ENCODE data around the gene HAGH. TPM values are rescaled to one million over a fixed set of nuclear protein-coding genes. Genes with fewer than 3 reads are reported as not detected.
"Not testable (repeated sequence)": the region's sequence is repeated elsewhere in the genome, so short reads cannot be mapped to it uniquely, and the experiment has no call there.

Gene HAGH
- total RNA-seq = 10 to 100 TPM; 29.9 to 30.1 TPM

DNA sequence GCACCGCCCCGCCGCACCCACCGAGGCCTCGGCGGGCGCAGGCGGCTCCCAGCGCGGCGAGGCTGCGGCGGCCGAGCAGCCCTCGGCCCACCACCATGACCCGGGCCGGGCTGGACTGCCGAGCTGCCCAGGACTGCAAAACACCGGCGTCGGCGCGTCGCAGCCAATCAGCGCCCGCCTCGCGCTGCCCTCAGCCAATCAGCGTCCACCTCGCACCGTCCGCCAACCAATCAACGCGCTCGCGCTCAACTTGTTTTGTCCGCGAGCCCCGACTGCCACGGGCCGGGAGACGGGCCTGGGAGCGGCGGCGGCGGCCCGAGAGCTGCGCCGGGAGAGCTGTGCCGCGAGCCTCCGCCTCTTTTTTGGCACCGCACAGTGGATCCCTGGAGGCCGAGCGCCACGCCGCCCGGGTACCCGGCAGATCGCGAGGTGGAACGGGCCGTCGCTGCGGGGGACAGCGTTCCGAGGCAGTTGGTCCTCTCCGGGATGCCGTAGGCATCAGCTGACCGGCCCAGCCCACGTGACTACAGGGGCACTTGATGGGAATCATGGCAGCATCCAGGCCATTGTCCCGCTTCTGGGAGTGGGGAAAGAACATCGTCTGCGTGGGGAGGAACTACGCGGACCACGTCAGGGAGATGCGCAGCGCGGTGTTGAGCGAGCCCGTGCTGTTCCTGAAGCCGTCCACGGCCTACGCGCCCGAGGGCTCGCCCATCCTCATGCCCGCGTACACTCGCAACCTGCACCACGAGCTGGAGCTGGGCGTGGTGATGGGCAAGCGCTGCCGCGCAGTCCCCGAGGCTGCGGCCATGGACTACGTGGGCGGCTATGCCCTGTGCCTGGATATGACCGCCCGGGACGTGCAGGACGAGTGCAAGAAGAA is at the start of gene HAGH, which contains the start of gene FAHD1:
Gene HAGH, minus strand, starts transcription at position 135 of the 883 bp plus-strand sequence. Its CDS starts 38 bp downstream, at position 97.
Gene FAHD1, plus strand, starts transcription at position 516 of the 883 bp plus-strand sequence. Its CDS starts 33 bp downstream, at position 549.
- Mint-ChIP-seq H3K27me3 (ENCODE audit: low read depth) (no peaks in the 10 kb centered on the region), H3K9me3 (no peaks in the 10 kb centered on the region), H3K36me3 (ENCODE audit: low read depth) (peaks cover 1% of the 10 kb centered on the region), H3K4me3 (peak within 1 kb of the TSS; percentile 91), H3K27ac (peak within 1 kb of the TSS; percentile 78), H3K4me1 (ENCODE audit: low read depth) (peaks cover 50% of the 10 kb centered on the region)
- intact Hi-C loops (cut with micrococcal nuclease) = loop anchor here (1.0 to 2.0 kb wide), 3 partner anchors 28 to 149 kb away; partner anchors contain the start of genes EME2, JPT2 and MRPS34
- CTCF ChIA-PET = interaction anchor here (0.6 to 1.0 kb wide), 3 partner anchors 11 to 37 kb away, joined by 3 read pairs; no protein-coding TSS in a partner anchor
- DNase-seq = peak; percentile 92

DNA sequence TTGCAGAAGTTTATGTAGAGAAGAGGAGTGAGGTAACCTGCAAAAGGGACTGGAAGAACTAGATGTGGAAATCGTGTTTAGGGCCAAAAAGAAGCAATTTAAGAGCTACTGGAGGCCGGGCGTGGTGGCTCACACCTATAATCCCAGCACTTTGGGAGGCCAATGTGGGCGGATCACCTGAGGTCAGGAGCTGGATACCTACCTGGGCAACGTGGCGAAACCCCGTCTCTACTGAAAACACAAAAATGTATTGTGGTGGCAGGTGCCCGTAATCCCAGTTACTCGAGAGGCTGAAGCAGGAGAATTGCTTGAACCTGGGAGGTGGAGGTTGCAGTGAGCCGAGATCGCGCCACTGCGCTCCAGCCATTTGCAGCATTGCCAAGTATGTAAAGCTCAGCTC is 49.4 kb upstream of the HAGH start:
- CTCF ChIA-PET = interaction anchor here (1.2 kb wide), 1 partner anchor 51 kb away, joined by 3 read pairs; no protein-coding TSS in a partner anchor
- DNase-seq; H3K9me3 Mint-ChIP-seq; H3K4me1 Mint-ChIP-seq (ENCODE audit: low read depth); H3K36me3 Mint-ChIP-seq (ENCODE audit: low read depth); H3K27ac Mint-ChIP-seq; H3K4me3 Mint-ChIP-seq; intact Hi-C loops (cut with micrococcal nuclease): not testable (repeated sequence)
- peaks cover 18% of the 10 kb centered on the region for H3K27me3 Mint-ChIP-seq (ENCODE audit: low read depth)

GRCh38 chr16:1874854-1875253 is 48.2 kb upstream of the HAGH start:
- no peaks in the 10 kb centered on the region for H3K36me3 Mint-ChIP-seq (ENCODE audit: low read depth)
- no peak overlapping the region for H3K4me3 Mint-ChIP-seq
- intact Hi-C loops (cut with micrococcal nuclease) = no loop called here
- CTCF ChIA-PET = interaction anchor here (1.2 kb wide), 1 partner anchor 52 kb away, joined by 3 read pairs; no protein-coding TSS in a partner anchor
- H3K27me3 Mint-ChIP-seq (ENCODE audit: low read depth) = peaks cover 18% of the 10 kb centered on the region
- H3K27ac Mint-ChIP-seq = no peak overlapping the region
- no peaks in the 10 kb centered on the region for H3K9me3 Mint-ChIP-seq
- H3K4me1 Mint-ChIP-seq (ENCODE audit: low read depth) = peaks cover 3% of the 10 kb centered on the region
- no peak for DNase-seq

DNA sequence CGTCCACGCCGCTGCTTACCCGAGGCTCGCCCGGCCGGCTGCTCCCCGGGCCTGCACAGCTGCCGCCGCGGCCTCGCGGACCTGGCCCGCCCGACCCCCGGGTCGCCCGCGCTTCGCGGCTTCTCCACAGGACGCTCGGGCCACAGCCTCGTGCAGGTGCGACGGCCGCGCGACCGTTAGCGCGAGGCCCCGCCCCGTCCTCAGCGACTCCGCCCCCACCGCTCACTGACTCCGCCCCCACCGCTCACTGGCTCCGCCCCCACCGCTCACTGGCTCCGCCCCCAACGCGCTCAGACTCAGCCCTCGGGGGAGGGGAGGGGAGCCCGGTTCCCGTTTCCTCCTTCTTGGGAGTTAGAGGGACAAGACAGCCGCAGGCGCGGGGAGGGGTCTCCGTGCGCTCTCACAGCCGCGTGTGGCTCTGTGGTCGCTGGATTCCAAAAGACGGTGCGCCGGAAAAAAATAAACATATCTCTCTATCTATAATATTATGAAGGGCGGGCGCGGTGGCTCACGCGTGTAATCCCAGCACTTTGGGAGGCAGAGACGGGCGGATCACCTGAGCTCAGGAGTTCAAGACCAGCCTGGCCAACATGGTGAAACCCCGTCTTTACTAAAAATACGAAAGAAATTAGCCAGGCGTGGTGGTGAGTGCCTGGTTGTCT is 45.5 kb upstream of the HAGH start, which contains the start of gene MEIOB:
Gene MEIOB, minus strand, starts transcription at position 191 of the 662 bp plus-strand sequence. CDS start 3,989 bp downstream, outside the sequence.
- CTCF ChIA-PET = interaction anchor here (0.6 to 1.3 kb wide), 2 partner anchors 8 to 57 kb away, joined by 4 read pairs; no protein-coding TSS in a partner anchor
- DNase-seq = peak; percentile 29
- no peaks in the 10 kb centered on the region for H3K9me3 Mint-ChIP-seq
- H3K4me1 Mint-ChIP-seq (ENCODE audit: low read depth) = peaks cover 3% of the 10 kb centered on the region
- peak within 1 kb of the TSS; percentile 62 for H3K4me3 Mint-ChIP-seq
- H3K27me3 Mint-ChIP-seq (ENCODE audit: low read depth) = peaks cover 11% of the 10 kb centered on the region
- H3K36me3 Mint-ChIP-seq (ENCODE audit: low read depth) = no peaks in the 10 kb centered on the region
- no peak within 1 kb of the TSS for H3K27ac Mint-ChIP-seq
- intact Hi-C loops (cut with micrococcal nuclease) = no loop called here

GRCh38 chr16:1870365-1871082 is 43.9 kb upstream of the HAGH start:
- peaks cover 8% of the 10 kb centered on the region for H3K27me3 Mint-ChIP-seq (ENCODE audit: low read depth)
- DNase-seq = no peak
- CTCF ChIA-PET = no interaction called here
- peaks cover 3% of the 10 kb centered on the region for H3K4me1 Mint-ChIP-seq (ENCODE audit: low read depth)
- no peaks in the 10 kb centered on the region for H3K36me3 Mint-ChIP-seq (ENCODE audit: low read depth)
- H3K27ac Mint-ChIP-seq = no peak overlapping the region
- H3K9me3 Mint-ChIP-seq = no peaks in the 10 kb centered on the region
- H3K4me3 Mint-ChIP-seq = no peak overlapping the region
- intact Hi-C loops (cut with micrococcal nuclease) = no loop called here

GRCh38 chr16:1865902-1866690 is 39.5 kb upstream of the HAGH start:
- DNase-seq = no peak
- intact Hi-C loops (cut with micrococcal nuclease) = loop anchor here (2.0 kb wide), 1 partner anchor 53 kb away; no protein-coding TSS in a partner anchor
- Mint-ChIP-seq H3K9me3 (no peaks in the 10 kb centered on the region), H3K27me3 (ENCODE audit: low read depth) (no peaks in the 10 kb centered on the region), H3K4me1 (ENCODE audit: low read depth) (no peaks in the 10 kb centered on the region), H3K4me3 (no peak overlapping the region), H3K27ac (no peak overlapping the region), H3K36me3 (ENCODE audit: low read depth) (no peaks in the 10 kb centered on the region)
- CTCF ChIA-PET = interaction anchor here (0.6 to 1.6 kb wide), 3 partner anchors 12 to 152 kb away, joined by 3 to 5 read pairs (median 3); no protein-coding TSS in a partner anchor

DNA sequence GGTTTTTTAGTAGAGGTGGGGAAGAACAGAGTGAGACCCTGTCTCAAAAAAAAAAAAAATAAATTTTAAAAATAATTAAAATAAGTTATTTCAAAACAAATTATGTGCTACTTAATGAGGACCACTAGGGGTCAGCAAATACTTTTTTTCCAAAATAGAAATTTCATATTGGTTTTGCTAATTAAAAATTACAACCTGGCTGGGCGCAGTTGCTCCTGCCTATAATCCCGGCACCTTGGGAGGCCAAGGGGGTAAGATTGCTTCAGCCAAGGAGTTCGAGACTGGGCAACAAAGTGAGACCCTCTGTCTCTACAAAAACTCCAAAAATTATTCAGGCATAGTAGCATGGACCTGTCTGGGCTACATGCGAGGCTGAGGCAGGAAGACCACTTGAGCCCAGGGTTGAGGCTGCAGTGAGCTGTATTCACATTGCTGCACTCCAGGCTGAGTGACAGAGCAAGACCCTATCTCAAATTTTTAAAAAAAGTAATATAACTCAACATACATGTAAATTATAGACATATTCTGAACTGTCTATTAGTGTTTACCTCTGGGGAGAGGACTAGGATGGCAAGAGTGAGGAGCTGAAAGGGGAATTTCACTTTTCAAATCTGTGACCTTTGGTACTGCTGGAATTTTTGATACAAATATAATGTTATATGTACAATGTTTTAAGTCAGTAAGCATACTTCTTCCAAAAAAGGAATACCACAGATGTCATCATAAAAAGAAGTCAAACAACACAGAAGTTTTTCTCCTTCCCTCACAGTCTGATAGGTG is 37.2 kb upstream of the HAGH start:
- H3K27me3 Mint-ChIP-seq (ENCODE audit: low read depth) = no peaks in the 10 kb centered on the region
- no peaks in the 10 kb centered on the region for H3K36me3 Mint-ChIP-seq (ENCODE audit: low read depth)
- no peaks in the 10 kb centered on the region for H3K4me1 Mint-ChIP-seq (ENCODE audit: low read depth)
- no peaks in the 10 kb centered on the region for H3K9me3 Mint-ChIP-seq
- no peak overlapping the region for H3K4me3 Mint-ChIP-seq
- no peak for DNase-seq
- H3K27ac Mint-ChIP-seq = no peak overlapping the region
- intact Hi-C loops (cut with micrococcal nuclease) = loop anchor here (1.0 to 2.0 kb wide), 2 partner anchors 51 to 65 kb away; no protein-coding TSS in a partner anchor
- CTCF ChIA-PET = interaction anchor here (0.6 to 1.3 kb wide), 4 partner anchors 9 to 66 kb away, joined by 3 to 7 read pairs (median 4); no protein-coding TSS in a partner anchor

- Mint-ChIP-seq H3K27ac (no peak overlapping the region), H3K27me3 (ENCODE audit: low read depth) (no peaks in the 10 kb centered on the region), H3K9me3 (no peaks in the 10 kb centered on the region), H3K4me1 (ENCODE audit: low read depth) (peaks cover under 1% of the 10 kb centered on the region), H3K4me3 (no peak overlapping the region), H3K36me3 (ENCODE audit: low read depth) (no peaks in the 10 kb centered on the region)
- DNase-seq = no peak
- CTCF ChIA-PET = interaction anchor here (0.6 to 1.1 kb wide), 5 partner anchors 15 to 1100 kb away, joined by 3 to 4 read pairs (median 3); no protein-coding TSS in a partner anchor
- intact Hi-C loops (cut with micrococcal nuclease) = no loop called here
These were observed 35.8 kb upstream of the HAGH start for GRCh38 chr16:1862394-1862793.

- H3K9me3 Mint-ChIP-seq = no peaks in the 10 kb centered on the region
- DNase-seq = no peak
- H3K27ac Mint-ChIP-seq = no peak overlapping the region
- no peaks in the 10 kb centered on the region for H3K36me3 Mint-ChIP-seq (ENCODE audit: low read depth)
- H3K27me3 Mint-ChIP-seq (ENCODE audit: low read depth) = no peaks in the 10 kb centered on the region
- no peak overlapping the region for H3K4me3 Mint-ChIP-seq
- peaks cover 5% of the 10 kb centered on the region for H3K4me1 Mint-ChIP-seq (ENCODE audit: low read depth)
- CTCF ChIA-PET = interaction anchor here (0.6 kb wide), 1 partner anchor 1100 kb away, joined by 3 read pairs; no protein-coding TSS in a partner anchor
- intact Hi-C loops (cut with micrococcal nuclease) = no loop called here
These were observed 35.1 kb upstream of the HAGH start for GRCh38 chr16:1861730-1862129.

- peaks cover 18% of the 10 kb centered on the region for H3K4me1 Mint-ChIP-seq (ENCODE audit: low read depth)
- no peaks in the 10 kb centered on the region for H3K9me3 Mint-ChIP-seq
- no peaks in the 10 kb centered on the region for H3K27me3 Mint-ChIP-seq (ENCODE audit: low read depth)
- no peaks in the 10 kb centered on the region for H3K36me3 Mint-ChIP-seq (ENCODE audit: low read depth)
- no peak overlapping the region for H3K27ac Mint-ChIP-seq
- DNase-seq = no peak
- intact Hi-C loops (cut with micrococcal nuclease) = loop anchor here (5.0 to 10.0 kb wide), 3 partner anchors 83 to 295 kb away; partner anchors contain the start of genes MSRB1, TRAF7 and ZNF598
- no peak overlapping the region for H3K4me3 Mint-ChIP-seq
- CTCF ChIA-PET = interaction anchor here (0.7 to 1.0 kb wide), 4 partner anchors 34 to 70 kb away, joined by 3 read pairs; no protein-coding TSS in a partner anchor
These were observed 33.0 kb upstream of the HAGH start for GRCh38 chr16:1859650-1860049.
